Panc1 (cell line): ENCODE results near the gene CAMKMT.

Source experiments
- CTCF ChIP-seq: fragments of 450-650 bp; IDR thresholded peaks from 2 replicates; pipeline ENCODE4 v1.5.1; 2017; ENCODE audit warnings: mild to moderate bottlenecking
- POLR2AphosphoS5 ChIP-seq: IDR thresholded peaks from 2 replicates; pipeline ENCODE4 v1.6.1; 2012; ENCODE audit warnings: mild to moderate bottlenecking, low read depth, low read length, moderate library complexity
- SIN3A ChIP-seq: IDR thresholded peaks from 2 replicates; pipeline ENCODE4 v1.6.1; 2012; ENCODE audit warnings: low read depth, mild to moderate bottlenecking, low read length, moderate library complexity, borderline replicate concordance; ENCODE audit not compliant: insufficient read depth
- TF ChIP-seq, protein P1 (sequence below), 2 experiments: IDR thresholded peaks; 2 replicates each; pipeline ENCODE4 v1.6.1; 2011 to 2012; ENCODE audit warnings: low read depth in 2 of 2, control low read depth in 1 of 2, low read length in 1 of 2, mild to moderate bottlenecking in 1 of 2, moderate library complexity in 1 of 2; ENCODE audit not compliant: insufficient read depth in 1 of 2

DNA sequence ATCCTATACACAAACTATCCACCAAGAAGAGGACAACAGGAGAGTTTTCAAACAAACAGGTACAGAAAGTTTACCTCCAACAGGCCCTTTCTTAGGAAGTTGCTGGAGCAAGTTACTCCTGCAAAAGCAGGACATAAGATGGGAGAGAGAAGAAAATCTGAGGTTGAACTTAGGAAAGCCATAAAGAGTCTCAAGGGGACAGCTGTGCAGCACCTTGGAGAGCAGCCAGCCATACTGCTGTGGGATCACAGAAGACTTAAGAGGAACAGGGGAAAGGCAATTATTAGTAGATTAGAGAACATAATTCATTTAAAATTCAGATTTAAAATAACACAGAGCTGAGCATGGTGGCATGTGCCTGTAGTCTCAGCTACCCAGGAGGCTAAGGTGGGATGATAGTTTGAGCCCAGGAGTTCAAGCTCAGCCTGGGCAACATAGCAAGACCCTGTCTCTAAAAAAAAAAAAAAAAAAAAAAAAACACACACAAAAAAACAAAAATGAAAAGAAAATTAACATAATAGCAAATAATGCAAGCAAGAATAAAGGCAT lies 431.6 kb downstream of the CAMKMT start:
- TF ChIP-seq, protein P1, sequence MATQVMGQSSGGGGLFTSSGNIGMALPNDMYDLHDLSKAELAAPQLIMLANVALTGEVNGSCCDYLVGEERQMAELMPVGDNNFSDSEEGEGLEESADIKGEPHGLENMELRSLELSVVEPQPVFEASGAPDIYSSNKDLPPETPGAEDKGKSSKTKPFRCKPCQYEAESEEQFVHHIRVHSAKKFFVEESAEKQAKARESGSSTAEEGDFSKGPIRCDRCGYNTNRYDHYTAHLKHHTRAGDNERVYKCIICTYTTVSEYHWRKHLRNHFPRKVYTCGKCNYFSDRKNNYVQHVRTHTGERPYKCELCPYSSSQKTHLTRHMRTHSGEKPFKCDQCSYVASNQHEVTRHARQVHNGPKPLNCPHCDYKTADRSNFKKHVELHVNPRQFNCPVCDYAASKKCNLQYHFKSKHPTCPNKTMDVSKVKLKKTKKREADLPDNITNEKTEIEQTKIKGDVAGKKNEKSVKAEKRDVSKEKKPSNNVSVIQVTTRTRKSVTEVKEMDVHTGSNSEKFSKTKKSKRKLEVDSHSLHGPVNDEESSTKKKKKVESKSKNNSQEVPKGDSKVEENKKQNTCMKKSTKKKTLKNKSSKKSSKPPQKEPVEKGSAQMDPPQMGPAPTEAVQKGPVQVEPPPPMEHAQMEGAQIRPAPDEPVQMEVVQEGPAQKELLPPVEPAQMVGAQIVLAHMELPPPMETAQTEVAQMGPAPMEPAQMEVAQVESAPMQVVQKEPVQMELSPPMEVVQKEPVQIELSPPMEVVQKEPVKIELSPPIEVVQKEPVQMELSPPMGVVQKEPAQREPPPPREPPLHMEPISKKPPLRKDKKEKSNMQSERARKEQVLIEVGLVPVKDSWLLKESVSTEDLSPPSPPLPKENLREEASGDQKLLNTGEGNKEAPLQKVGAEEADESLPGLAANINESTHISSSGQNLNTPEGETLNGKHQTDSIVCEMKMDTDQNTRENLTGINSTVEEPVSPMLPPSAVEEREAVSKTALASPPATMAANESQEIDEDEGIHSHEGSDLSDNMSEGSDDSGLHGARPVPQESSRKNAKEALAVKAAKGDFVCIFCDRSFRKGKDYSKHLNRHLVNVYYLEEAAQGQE (IDR thresholded peaks at IDR 0.05; ENCODE audit: insufficient read depth in 1 of 2, low read depth in 2 of 2, low read length in 1 of 2) = peak; percentile 84 to 85
- no peak for TF ChIP-seq CTCF
- no peak for TF ChIP-seq POLR2AphosphoS5
- TF ChIP-seq SIN3A = no peak
